ENCODE results near the gene GPRIN3.
"Not testable (repeated sequence)": the region's sequence is repeated elsewhere in the genome, so short reads cannot be mapped to it uniquely, and the experiment has no call there.

GPRIN3 gene

GRCh38 chr4:89311433-89311832 lies 3.8 kb upstream of the GPRIN3 start:
- DNase-seq: no peak

DNA sequence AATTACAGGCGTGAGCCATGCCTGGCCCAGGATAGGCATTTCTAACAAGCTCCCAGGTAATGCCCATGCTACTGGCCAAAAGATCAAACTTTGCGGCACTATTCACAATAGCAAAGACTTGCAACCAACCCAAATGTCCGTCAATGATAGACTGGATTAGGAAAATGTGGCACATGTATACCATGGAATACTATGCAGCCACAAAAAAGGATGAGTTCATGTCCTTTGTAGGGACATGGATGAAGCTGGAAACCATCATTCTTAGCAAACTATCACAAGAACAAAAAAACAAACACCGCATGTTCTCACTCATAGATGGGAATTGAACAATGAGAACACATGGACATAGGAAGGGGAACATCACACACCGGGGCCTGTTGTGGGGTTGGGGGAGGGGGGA lies 1.6 kb upstream of the GPRIN3 start:
- DNase-seq: not testable (repeated sequence)

GRCh38 chr4:89308161-89308500 lies 531 bp upstream of the GPRIN3 start:
- no peak for DNase-seq

- DNase-seq: no peak
These were observed 488 bp downstream of the GPRIN3 start for GRCh38 chr4:89307178-89307445.

- DNase-seq: no peak
These were observed 968 bp downstream of the GPRIN3 start for GRCh38 chr4:89306486-89307177.

GRCh38 chr4:89305712-89306437 lies 1.7 kb downstream of the GPRIN3 start:
- no peak for DNase-seq

DNA sequence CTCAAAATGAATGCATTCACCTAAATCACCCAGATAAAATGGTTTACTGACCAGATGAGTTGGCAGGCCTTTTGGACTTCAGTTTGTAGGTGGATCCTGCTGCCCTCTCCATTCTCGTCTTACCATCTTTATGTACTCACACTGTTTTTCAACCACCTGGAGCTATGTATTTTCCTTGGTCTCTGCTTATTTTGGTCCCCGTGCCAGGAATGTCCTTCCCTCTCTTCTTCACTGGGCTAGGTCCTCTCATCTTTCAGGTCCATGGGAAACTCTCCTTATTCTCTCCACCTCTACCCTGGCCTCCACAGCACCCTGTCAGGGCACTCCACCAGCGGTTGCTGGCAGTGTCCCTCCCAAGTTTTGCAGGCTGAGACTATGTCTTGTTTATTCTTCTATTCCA lies 2.6 kb downstream of the GPRIN3 start:
- DNase-seq: no peak

- no peak for DNase-seq
These were observed 3.7 kb downstream of the GPRIN3 start for GRCh38 chr4:89303814-89304388.

- no peak for DNase-seq
These were observed 4.4 kb downstream of the GPRIN3 start for GRCh38 chr4:89303177-89303576.

DNA sequence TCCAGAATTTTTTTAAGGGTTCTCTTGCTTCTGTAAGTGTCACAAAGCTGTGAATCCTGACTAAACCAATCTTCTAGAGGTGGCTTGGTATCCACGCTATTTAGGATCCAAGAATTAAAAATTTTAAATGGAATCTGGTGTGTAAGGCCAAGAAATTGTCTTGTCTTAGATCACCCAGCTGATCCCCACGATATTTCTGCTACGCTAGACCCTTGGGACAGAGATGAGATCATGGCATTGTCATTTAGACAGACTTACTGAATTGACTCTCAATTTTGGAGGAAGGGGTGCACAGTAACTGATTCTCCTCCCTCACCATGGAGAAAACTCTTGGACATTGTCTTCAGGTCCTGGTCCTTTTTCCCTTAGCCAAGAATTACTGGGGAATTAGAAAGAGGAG lies 5.7 kb downstream of the GPRIN3 start:
- DNase-seq: no peak

GRCh38 chr4:89301003-89301402 lies 6.6 kb downstream of the GPRIN3 start:
- DNase-seq: no peak

DNA sequence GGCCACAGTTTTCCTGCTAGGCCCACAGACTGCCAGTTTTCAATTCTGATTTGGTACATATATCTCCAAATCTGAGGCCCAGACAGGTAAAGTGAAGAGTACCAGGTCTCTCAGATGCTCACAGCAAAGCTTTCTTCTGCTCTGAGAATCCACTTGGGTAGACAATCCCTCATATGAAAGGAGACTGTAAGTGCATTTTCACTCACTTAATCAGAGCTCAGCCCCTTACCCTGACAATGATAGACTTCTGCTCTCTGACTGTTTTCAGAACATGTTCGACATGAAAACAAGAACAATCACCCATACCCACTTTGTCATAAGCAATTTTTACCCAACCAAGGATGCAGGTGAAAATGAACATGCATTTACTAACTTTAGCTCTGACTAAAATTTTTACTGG lies 7.1 kb downstream of the GPRIN3 start:
- no peak for DNase-seq

DNA sequence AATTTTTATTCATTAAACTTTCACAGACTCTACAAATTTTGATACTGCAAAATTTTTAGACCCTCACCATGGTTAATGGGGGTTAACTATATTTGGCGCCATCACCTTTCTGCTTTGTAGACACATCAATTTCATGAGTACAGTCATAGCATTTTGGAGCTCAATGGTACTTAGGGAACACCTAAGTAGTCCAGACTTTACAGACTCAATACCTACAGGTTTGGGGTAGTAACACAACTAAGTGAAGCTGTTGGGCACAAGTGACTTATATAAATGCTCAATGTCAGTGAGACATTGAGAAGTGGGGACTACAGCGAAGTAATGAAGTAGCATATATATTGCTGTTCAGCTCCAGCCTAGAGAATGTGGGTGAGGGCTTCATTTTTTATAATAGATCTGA lies 7.5 kb downstream of the GPRIN3 start:
- no peak for DNase-seq

DNA sequence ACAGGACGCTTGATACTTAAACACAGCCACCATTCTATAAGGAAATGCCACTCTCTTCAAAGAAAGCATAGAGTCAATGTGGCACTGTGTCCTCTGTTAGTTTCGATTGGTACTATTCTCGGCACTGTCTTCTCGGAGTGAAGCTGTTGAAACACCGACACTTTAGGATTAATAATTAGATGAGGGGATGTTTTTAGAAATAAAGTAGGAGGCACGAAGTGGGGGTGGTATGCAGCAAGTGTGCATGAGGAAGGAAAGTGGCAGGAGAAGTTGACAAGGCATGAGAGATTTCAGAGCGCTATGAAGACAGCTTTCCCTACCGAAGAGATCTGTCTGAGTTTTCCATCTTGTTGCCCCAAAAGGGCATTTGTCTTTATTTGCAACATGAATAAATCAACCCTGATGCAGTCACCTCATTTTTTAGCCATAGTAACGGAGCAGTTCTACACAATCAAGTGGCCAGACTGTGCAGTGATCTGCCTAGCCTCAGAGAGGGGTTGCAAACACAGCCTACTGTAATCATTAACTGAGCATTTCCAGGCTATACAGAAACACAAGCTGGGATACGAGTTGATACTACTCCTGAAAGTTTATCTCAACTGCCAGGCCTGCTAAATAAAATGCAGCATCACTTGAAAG lies 8.3 kb downstream of the GPRIN3 start:
- no peak for DNase-seq

GRCh38 chr4:89298788-89299152 lies 8.8 kb downstream of the GPRIN3 start:
- DNase-seq: no peak

- no peak for DNase-seq
These were observed 9.4 kb downstream of the GPRIN3 start for GRCh38 chr4:89298155-89298554.

DNA sequence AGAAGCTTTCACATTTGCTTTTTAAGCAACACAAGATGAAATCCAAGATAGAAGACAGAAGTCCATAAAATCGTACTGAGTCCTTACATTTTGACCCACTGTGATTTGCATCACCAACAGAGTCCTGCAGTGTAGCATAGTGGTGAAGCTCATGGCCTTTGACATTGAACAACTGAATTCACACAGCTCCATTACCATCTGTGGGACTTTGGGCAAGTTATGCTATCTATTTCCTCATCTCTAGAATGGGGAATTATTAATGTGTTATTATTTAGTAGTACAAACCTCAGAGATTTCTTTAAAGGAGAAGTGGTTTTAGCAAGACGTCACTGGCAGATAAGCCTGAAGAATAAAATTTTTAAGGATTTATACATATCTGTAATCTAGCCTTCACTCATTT lies 10.7 kb downstream of the GPRIN3 start:
- no peak for DNase-seq

DNA sequence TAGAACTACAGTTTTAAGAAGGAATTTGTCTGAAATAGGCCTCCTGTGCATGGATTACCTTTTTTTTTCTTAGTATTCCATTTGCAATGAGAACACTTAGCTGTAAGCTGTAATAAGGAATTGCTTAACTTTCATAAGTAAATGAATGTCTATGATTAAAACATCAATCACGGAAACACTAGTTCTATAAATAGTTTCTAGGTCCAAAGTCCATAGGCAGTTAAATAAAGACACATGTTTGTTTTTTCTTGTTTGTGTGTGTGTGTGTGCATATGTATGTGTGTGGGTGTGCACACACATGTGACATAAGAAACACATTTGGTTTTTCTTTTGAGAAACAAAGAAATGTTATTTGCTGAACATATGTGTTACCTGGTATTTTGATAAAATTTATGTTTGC lies 11.2 kb downstream of the GPRIN3 start:
- no peak for DNase-seq

GRCh38 chr4:89295415-89295927 lies 12.1 kb downstream of the GPRIN3 start:
- DNase-seq: no peak

DNA sequence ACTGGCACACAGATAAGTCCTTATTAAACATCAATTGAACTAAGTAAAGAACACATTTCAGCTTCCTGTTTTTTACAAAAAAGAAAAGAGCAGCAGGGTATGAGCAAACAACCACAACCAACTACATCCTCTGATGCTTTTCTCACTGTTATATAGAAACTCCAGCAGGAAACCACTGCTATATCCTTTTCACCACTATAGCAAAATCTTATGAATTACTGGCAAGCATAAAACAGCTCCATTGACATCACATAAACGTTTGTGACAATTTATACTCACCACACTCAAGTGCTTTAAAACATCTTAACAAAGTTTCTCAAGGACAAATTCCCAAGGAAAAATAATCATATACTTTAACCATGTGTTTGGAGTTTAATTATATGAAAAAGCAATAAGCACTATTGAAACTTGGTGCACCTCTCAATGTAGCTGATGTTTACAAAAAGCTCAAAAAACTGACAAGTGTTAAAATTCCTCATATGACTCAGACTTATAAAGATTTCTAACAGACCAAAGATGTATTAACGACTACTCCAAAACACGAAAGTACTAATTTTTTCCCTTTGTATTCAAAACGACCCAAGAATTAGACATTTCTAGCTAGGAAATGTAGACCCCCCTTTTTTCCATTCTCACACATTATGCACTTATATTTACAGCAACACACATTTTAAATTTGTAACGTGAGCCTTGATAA lies 12.9 kb downstream of the GPRIN3 start:
- no peak for DNase-seq

DNA sequence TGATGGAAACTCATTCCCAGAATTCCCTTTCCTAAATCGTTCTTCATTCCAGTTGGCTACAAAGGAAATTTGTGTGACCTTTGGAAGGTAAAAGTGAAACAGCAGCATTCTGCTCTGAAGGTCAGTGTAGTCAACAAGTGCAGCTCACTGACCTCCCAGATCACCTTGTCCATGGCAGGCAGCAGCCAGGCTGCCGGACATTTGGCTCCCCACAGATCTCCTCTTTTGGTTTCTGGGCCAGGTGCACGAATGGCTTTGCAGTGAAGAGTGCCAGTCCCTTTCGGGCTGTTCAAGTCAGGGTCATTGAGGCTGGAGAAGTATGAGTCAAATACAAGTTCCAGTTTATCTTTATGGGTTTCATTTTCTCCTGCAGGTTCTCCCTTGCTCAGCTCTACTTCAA lies 14.3 kb downstream of the GPRIN3 start:
- no peak for DNase-seq

- DNase-seq: no peak
These were observed 16.7 kb downstream of the GPRIN3 start for GRCh38 chr4:89290727-89291516.

- DNase-seq: no peak
These were observed 18.3 kb downstream of the GPRIN3 start for GRCh38 chr4:89289312-89289711.

Measured in NCI-H226 (cell line).